Duodenal mucosa (tissue), 2 donors: ENCODE measurements around the gene REST.

Source experiments
- H3K27ac ChIP-seq: one replicate; pipeline ENCODE4 v1.7.0; 2013; ENCODE audit warnings: low read depth, low read length
- H3K27me3 ChIP-seq, 2 donors: one replicate each; pipeline ENCODE4 v1.7.0; 2013; ENCODE audit warnings: low read length in 2 of 2, control low read depth in 1 of 2; ENCODE audit not compliant: insufficient read depth in 2 of 2, control insufficient read depth in 1 of 2
- H3K36me3 ChIP-seq, 2 donors: one replicate each; pipeline ENCODE4 v1.7.0; 2013; ENCODE audit warnings: low read length in 2 of 2, control low read depth in 1 of 2; ENCODE audit not compliant: insufficient read depth in 2 of 2, control insufficient read depth in 1 of 2
- H3K4me1 ChIP-seq, 2 donors: one replicate each; pipeline ENCODE4 v1.7.0; 2013; ENCODE audit warnings: low read length in 2 of 2, control low read depth in 1 of 2; ENCODE audit not compliant: insufficient read depth in 2 of 2, control insufficient read depth in 1 of 2
- H3K4me3 ChIP-seq, 2 donors: one replicate each; pipeline ENCODE4 v1.7.0; 2013; ENCODE audit warnings: low read length in 2 of 2, low read depth in 1 of 2
- H3K9ac ChIP-seq, 2 donors: one replicate each; pipeline ENCODE4 v1.7.0; 2013; ENCODE audit warnings: low read length in 2 of 2, low read depth in 1 of 2
- H3K9me3 ChIP-seq, 2 donors: one replicate each; pipeline ENCODE4 v1.7.0; 2013; ENCODE audit warnings: low read length in 2 of 2, control low read depth in 1 of 2; ENCODE audit not compliant: control insufficient read depth in 1 of 2

REST gene

DNA sequence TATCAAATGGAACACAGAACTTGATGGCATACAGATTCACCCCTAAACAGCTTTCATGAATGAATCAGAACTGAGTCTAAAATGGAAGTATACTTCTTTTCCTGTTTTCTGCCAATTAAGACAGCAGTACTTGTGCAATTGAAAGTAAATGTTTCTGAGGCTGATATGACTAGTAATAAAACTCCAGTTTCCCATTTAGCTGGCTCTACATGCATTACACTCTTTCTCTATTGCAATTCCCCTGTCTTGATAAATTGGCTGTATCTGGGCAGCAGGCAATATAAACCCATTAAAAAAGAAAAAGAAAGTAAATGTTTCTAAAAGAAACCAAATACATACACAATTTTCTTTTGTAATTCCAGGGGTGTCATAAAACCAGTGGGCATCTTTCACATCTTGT is 65.1 kb downstream of the REST start:
- Histone ChIP-seq H3K4me3 (peak overlapping the region in 1 of 2 donors; percentile 22), H3K9me3 (peaks cover 7 to 9% of the 10 kb centered on the region in 2 donors), H3K9ac (no peak overlapping the region), H3K27me3 (no peaks in the 10 kb centered on the region), H3K27ac (no peak overlapping the region), H3K36me3 (peaks cover 23 to 54% of the 10 kb centered on the region in 2 donors), H3K4me1 (peaks cover 4 to 13% of the 10 kb centered on the region in 2 donors)

- H3K9ac ChIP-seq, result no peak overlapping the region
- H3K27ac ChIP-seq, result no peak overlapping the region
- peaks cover 23 to 49% of the 10 kb centered on the region in 2 donors for H3K36me3 ChIP-seq
These were observed 65.6 kb downstream of the REST start for GRCh38 chr4:56973336-56973735.

GRCh38 chr4:56976283-56976836 is 68.7 kb downstream of the REST start:
- Histone ChIP-seq H3K27ac (no peak overlapping the region), H3K36me3 (peaks cover 23 to 28% of the 10 kb centered on the region in 2 donors), H3K27me3 (no peaks in the 10 kb centered on the region), H3K9ac (peak overlapping the region; percentile 70 to 97), H3K4me3 (peak overlapping the region; percentile 97 to 99), H3K9me3 (peaks cover 7 to 9% of the 10 kb centered on the region in 2 donors), H3K4me1 (peaks cover 7 to 31% of the 10 kb centered on the region in 2 donors)

More at GRCh38 chr4:56973336-56973735, 65.6 kb downstream of the REST start:
- no peaks in the 10 kb centered on the region for H3K27me3 ChIP-seq
- H3K4me3 ChIP-seq, result peak overlapping the region in 1 of 2 donors; percentile 22
- peaks cover 4 to 13% of the 10 kb centered on the region in 2 donors for H3K4me1 ChIP-seq
- H3K9me3 ChIP-seq, result peaks cover 7 to 9% of the 10 kb centered on the region in 2 donors

- peak overlapping the region; percentile 58 for H3K27ac ChIP-seq
- peaks cover 23 to 24% of the 10 kb centered on the region in 2 donors for H3K36me3 ChIP-seq
- H3K4me3 ChIP-seq, result peak overlapping the region; percentile 97 to 99
- H3K9ac ChIP-seq, result peak overlapping the region; percentile 70 to 97
- peaks cover 13 to 35% of the 10 kb centered on the region in 2 donors for H3K4me1 ChIP-seq
- H3K9me3 ChIP-seq, result peaks cover 7 to 9% of the 10 kb centered on the region in 2 donors
- H3K27me3 ChIP-seq, result no peaks in the 10 kb centered on the region
These were observed 69.2 kb downstream of the REST start for GRCh38 chr4:56976837-56977320.

GRCh38 chr4:56977321-56978012 is 69.8 kb downstream of the REST start, which contains the start of gene NOA1:
NOA1 (minus strand) TSS chr4:56977606; CDS start chr4:56977585, 21 bp downstream.
- Histone ChIP-seq H3K4me1 (peaks cover 16 to 38% of the 10 kb centered on the region in 2 donors), H3K9ac (peak within 1 kb of the TSS; percentile 78 to 97), H3K4me3 (peak within 1 kb of the TSS; percentile 99), H3K27ac (peak within 1 kb of the TSS; percentile 85), H3K36me3 (peaks cover 18 to 20% of the 10 kb centered on the region in 2 donors), H3K9me3 (peaks cover 7 to 9% of the 10 kb centered on the region in 2 donors), H3K27me3 (no peaks in the 10 kb centered on the region)

DNA sequence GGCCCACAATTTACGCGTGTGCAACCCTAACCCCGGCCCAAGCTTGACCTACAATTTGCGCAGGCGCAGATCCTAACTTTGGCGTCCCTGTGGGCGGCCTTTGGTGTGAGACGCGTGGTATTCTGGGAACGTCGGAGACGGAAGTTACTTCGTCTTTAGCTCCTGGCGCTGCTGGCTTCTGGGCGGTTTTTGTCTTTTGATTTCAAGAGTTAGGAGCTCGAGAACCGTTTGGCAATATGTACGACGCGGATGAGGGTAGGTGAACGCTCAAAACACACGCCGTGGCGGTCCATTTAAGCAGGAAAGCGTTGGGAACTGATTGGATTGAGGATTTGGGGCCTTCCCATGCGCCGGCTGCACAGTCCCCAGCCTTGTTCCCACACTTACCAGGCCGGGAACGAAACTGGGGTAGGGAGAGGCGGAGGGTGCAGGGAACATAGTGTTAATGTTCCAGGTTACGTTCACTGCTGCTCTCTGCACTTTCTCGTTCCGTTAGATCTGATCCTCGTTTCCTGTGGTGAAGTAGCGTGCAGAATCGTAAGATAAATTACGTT is 71.1 kb downstream of the REST start, which contains the start of gene POLR2B:
POLR2B (plus strand) TSS at position 147 of the 554 bp plus-strand sequence; CDS start at position 237, 90 bp downstream.
- Histone ChIP-seq H3K36me3 (peaks cover 5 to 6% of the 10 kb centered on the region in 2 donors), H3K27me3 (no peaks in the 10 kb centered on the region), H3K27ac (peak within 1 kb of the TSS; percentile 85), H3K4me1 (peaks cover 21 to 38% of the 10 kb centered on the region in 2 donors), H3K9me3 (no peaks in the 10 kb centered on the region), H3K9ac (peak within 1 kb of the TSS; percentile 78 to 98), H3K4me3 (peak within 1 kb of the TSS; percentile 99)

DNA sequence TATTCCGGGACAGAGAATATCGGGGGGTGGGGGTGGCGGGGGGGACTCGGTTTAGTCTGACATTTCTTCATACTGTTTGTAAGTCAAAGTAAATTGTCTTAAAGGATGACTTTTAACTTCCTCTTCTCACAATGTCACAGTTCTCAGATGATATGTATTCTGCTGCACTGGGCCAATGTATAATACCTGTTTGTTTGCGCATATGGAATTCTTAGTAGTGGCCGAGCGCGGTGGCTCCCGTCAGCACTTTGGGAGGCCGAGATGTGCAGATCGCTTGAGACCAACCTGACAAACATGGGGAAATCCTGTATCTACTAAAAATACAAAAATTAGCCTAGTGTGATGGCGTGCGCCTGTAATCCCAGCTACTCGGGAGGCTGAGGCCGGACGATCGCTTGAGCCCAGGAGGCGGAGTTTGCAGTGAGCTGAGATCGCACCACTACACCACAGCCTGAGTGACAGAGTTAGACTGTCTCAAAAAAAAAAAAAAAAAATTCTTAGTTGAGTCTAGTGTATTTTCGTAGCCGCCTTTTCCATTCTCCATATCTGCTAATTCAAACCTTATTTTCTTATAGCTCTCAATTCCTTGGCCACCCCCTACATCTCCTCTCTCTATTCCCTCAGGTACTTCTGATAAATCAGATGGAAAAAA is 71.8 kb downstream of the REST start:
- Histone ChIP-seq H3K36me3 (no peaks in the 10 kb centered on the region), H3K4me3 (peak overlapping the region; percentile 99), H3K9me3 (no peaks in the 10 kb centered on the region), H3K27me3 (no peaks in the 10 kb centered on the region), H3K27ac (peak overlapping the region; percentile 85), H3K9ac (peak overlapping the region; percentile 78 to 98), H3K4me1 (peaks cover 21 to 38% of the 10 kb centered on the region in 2 donors)

GRCh38 chr4:56981795-56982201 is 74.1 kb downstream of the REST start:
- Histone ChIP-seq H3K9ac (no peak overlapping the region), H3K27ac (no peak overlapping the region), H3K4me1 (peaks cover 17 to 25% of the 10 kb centered on the region in 2 donors)

DNA sequence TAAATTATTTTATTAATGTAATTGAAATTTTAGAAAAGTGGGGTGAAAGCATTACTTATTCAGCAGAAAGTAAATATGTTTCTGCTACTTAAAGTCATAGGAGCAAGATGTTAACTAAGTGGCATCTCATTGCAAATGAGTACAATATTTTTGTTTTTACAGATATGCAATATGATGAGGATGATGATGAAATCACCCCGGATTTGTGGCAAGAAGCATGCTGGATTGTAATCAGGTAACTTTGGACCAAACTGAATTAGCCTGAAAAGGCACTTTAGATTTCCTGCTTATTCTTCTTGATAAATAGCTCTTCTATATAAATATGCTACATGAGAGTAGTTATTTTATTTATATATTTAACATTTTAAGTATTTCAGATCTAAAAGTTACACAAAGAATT is 78.5 kb downstream of the REST start:
- H3K27ac ChIP-seq, result no peak overlapping the region
- H3K9me3 ChIP-seq, result no peaks in the 10 kb centered on the region
- no peak overlapping the region for H3K9ac ChIP-seq
- no peak overlapping the region for H3K4me3 ChIP-seq
- H3K27me3 ChIP-seq, result no peaks in the 10 kb centered on the region
- peaks cover 20 to 45% of the 10 kb centered on the region in 2 donors for H3K36me3 ChIP-seq
- peaks cover 8 to 15% of the 10 kb centered on the region in 2 donors for H3K4me1 ChIP-seq

More at GRCh38 chr4:56981795-56982201, 74.1 kb downstream of the REST start:
- no peaks in the 10 kb centered on the region for H3K9me3 ChIP-seq
- peaks cover 6 to 10% of the 10 kb centered on the region in 2 donors for H3K36me3 ChIP-seq
- H3K4me3 ChIP-seq, result no peak overlapping the region
- no peaks in the 10 kb centered on the region for H3K27me3 ChIP-seq
